GM12801 (cell line): ENCODE data around the gene HOXB3.

ENCODE experiments used
- CTCF ChIP-seq: IDR thresholded peaks from one replicate; pipeline ENCODE4 v1.5.1; 2011; ENCODE audit warnings: control low read depth; ENCODE audit not compliant: insufficient read length; ENCODE audit errors: extremely low read depth

HOXB3 gene

DNA sequence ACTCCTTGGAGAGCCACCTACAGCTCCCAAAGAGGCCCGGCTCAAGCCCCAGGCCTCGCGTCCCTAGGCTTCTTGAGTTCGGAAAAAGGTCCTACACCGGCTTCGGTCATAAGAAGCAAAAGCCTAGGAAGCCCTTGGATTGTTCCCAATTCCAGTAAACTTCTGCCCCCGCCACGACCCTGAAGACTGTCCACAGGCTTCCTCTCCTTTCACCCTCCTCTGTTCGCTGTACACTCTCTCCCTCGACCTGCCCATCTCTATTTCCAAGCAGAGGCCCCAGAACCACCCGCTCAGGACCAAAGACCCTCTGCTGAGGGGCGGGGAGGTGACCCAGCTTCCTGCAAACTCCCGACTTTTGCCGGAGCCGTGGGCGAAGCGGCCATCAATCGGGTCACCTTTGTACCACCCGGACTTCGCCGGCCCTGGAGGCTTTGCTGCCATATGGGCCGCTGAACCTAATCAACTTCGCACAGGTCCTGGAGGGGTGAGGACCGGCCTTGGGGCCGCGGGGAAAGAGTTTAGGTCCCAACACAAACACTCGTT lies 47.9 kb downstream of the HOXB3 start:
- TF ChIP-seq CTCF: no peak

- TF ChIP-seq CTCF: no peak
These were observed 48.4 kb downstream of the HOXB3 start for GRCh38 chr17:48541577-48542113.

- no peak for TF ChIP-seq CTCF
These were observed 48.9 kb downstream of the HOXB3 start for GRCh38 chr17:48541036-48541576.

- no peak for TF ChIP-seq CTCF
These were observed 49.8 kb downstream of the HOXB3 start for GRCh38 chr17:48540213-48540612.

DNA sequence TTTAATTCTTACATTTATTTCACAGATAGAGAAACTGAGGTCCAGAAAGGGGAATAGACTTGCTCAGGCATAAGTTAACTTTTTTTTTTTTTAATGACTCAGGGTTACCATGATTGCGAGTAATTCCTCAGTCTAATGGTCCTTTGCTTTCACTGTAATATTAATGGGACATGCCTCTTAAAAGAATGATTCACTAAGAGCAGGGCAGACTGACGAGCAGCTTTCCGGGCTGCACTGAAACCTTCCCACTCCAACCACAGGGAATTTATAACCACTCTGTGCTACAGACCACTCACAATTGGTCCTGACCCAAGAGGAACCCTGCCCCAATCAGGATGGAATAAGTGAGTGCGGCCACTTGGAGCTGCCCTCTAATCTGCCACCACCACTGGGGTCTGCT lies 50.9 kb downstream of the HOXB3 start:
- TF ChIP-seq CTCF: no peak

DNA sequence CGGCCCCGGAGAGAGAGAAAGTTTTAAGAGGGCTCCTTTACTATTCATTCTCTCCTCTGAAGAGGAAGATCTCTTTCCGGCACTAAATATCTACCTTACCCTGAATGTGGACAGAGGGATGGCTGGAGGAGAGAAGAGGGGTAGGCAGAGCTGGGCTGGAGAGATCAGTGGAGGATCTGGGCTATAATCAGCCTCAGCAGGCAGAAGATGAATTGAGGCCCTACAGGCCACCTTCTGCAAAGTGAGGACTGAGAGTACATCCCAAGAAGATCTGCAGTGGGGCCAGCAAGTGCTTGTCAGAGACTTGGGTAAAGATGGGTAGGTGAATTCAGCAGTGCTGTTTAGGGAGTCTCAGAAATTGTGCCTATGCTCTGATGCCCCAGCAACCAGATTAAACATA lies 52.7 kb downstream of the HOXB3 start:
- TF ChIP-seq CTCF: no peak

GRCh38 chr17:48532261-48532660 lies 57.8 kb downstream of the HOXB3 start:
- no peak for TF ChIP-seq CTCF
